GM18858 (cell line): ENCODE results near the gene NPR1.
"Not testable (repeated sequence)": the region's sequence is repeated elsewhere in the genome, so short reads cannot be mapped to it uniquely, and the experiment has no call there.

Experiments used
- ATAC-seq: cut with Tn5 transposase; IDR thresholded peaks from one replicate; pipeline ENCODE4 v1.9.1; 2021; ENCODE audit not compliant: unreplicated experiment

The NPR1 gene

GRCh38 chr1:153649137-153649862 lies 29.2 kb upstream of the NPR1 start:
- ATAC-seq: no peak

GRCh38 chr1:153649863-153650235 lies 28.6 kb upstream of the NPR1 start:
- ATAC-seq: no peak

- ATAC-seq: no peak
These were observed 26.7 kb upstream of the NPR1 start for GRCh38 chr1:153651771-153652170.

- no peak for ATAC-seq
These were observed 25.5 kb upstream of the NPR1 start for GRCh38 chr1:153652805-153653500.

- ATAC-seq: no peak
These were observed 23.2 kb upstream of the NPR1 start for GRCh38 chr1:153655333-153655732.

- ATAC-seq: peak; percentile 59
These were observed 19.9 kb upstream of the NPR1 start, which contains the start of gene SNAPIN for GRCh38 chr1:153658400-153659174. Gene SNAPIN, plus strand, starts transcription at chr1:153658703. Its CDS starts 41 bp downstream, at chr1:153658744.

- no peak for ATAC-seq
These were observed 19.3 kb upstream of the NPR1 start for GRCh38 chr1:153659175-153659534.

GRCh38 chr1:153659656-153660055 lies 18.8 kb upstream of the NPR1 start:
- no peak for ATAC-seq

GRCh38 chr1:153661111-153661708 lies 17.3 kb upstream of the NPR1 start:
- ATAC-seq: no peak

- ATAC-seq: no peak
These were observed 16.2 kb upstream of the NPR1 start for GRCh38 chr1:153662269-153662668.

- no peak for ATAC-seq
These were observed 15.3 kb upstream of the NPR1 start for GRCh38 chr1:153663211-153663610.

- no peak for ATAC-seq
These were observed 11.0 kb upstream of the NPR1 start for GRCh38 chr1:153667439-153667838.

GRCh38 chr1:153668672-153669071 lies 9.8 kb upstream of the NPR1 start:
- ATAC-seq: not testable (repeated sequence)

- no peak for ATAC-seq
These were observed 8.9 kb upstream of the NPR1 start for GRCh38 chr1:153669606-153670005.

GRCh38 chr1:153670257-153670858 lies 8.1 kb upstream of the NPR1 start:
- ATAC-seq: no peak

- peak; percentile 89 for ATAC-seq
These were observed 7.4 kb upstream of the NPR1 start, which contains the start of gene ILF2 for GRCh38 chr1:153670859-153671627. Gene ILF2, minus strand, starts transcription at chr1:153670993. Its CDS starts 71 bp downstream, at chr1:153670922.

- ATAC-seq: peak; percentile 11
These were observed 6.7 kb upstream of the NPR1 start for GRCh38 chr1:153671628-153672353.

- ATAC-seq: no peak
These were observed 5.0 kb upstream of the NPR1 start for GRCh38 chr1:153673511-153673910.

- no peak for ATAC-seq
These were observed 570 bp upstream of the NPR1 start for GRCh38 chr1:153677718-153678518.
